ENCODE data around the gene GNAT1. TPM values are rescaled to one million over a fixed set of nuclear protein-coding genes. Genes with fewer than 3 reads are reported as not detected.
"Not testable (repeated sequence)": the region's sequence is repeated elsewhere in the genome, so short reads cannot be mapped to it uniquely, and the experiment has no call there.

GNAT1 gene
- total RNA-seq, 1 donor from 2014 or later: not detected

DNA sequence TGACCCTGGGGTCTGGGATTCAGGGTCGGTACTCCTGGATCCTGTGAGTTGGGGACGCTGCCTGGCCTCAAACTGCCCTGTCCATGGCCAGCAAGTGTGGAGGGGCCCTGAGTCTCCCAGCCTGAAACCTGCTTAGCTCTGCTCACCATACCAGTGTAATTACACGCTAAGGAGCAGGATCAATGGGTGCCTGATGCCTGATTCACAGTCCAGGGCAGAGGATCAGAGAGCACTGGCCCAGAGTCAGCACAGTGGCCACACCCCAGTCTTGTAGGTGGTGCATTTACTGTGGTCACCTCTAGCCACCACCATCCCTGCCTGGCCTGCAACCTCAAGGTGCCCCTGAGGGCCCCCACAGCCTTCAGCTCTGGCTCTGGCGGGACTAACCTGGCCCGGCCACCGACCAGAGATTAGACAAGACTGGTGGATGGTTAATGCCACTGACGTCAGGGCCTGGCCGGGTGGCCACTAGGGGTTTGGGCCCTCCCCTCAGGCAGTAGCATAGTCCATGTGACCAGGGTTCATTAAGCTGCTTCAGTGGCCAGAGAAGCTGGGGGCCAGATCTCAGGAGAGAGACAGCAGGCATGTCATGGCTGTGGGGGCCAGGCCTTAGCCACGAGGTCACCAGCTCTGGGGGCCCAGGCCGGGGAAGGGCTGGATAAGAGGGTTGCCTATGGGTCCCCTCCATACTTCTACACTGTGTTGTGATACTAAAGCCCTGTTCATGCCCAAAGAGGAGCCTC is 10.3 kb downstream of the GNAT1 start:
- DNase-seq (ENCODE audit: low spot score in 2 of 2) (no peak), FAIRE-seq (no peak)

DNA sequence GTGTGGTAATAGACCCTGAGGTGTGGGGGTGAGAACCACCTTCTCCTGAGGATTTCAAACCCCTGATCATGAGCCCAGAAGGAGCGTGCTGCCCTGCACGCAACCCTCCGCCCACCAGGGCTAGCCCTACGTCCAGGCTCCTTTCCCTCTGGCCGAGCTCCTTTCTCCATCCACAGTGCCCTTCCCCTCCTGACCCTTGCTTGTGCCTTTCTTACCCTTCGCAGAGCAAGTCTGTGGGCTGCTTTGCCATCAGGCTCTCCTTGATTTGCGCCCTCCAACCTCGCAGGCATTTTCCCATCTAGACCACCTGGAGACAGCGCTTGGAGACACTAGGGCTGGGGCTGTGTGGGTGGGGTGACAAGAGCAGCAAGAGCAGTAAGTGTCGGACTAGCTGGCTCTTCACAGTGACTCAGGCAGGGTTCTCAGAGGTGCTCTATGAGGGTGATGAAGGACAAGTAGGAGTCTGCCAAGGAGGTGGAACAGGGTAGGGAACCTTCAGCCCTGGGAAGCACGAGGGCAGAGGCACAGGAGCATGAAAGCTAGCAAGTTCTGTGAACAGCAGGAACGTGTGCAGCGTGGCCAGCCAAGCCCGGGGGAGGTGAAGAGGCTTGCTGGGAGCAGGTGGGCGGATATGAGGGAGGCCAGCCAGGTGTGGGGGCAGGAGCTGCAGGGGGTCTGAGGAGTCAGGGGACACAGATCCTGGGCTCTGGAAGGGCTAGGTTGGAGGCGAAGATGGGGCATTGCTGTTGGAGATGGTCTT is 11.1 kb downstream of the GNAT1 start:
- no peak for FAIRE-seq
- peak in 1 of 2 donors; percentile 56 for DNase-seq (ENCODE audit: low spot score in 2 of 2)

DNA sequence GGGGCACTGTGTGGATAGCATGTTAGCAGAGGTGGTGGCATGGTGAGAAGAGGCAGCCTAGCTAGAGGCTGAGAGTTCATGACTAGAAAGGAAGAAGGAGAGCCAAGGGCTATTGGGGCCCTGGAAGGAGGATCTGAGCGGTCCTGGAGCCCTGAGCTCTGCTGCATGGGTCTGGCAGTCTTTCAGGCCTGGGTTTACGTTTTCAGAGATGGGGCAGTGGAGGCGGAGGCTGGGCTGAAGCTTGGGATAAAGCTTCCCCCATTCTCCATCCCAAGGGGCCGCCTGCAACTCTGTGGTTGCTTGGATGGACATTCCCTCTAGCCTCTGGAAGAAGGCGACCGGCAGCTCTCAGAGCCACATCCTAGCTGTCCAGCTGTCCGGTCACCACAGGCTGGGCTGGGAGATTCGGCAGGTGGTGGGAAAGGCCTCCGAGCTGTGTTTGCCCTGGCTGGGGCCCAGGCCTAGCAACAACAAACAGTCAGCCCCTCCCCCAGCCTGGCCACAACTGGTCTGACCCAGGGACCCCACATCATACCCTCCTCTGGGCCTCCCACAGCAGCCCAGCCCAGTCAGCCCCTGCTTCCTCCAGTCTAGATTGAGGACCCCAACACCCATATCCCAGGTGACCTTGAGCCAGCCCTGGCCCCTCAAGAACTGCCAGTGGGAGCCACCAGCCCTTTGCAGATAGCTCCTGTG is 11.9 kb downstream of the GNAT1 start:
- DNase-seq (ENCODE audit: low spot score in 2 of 2): no peak
- no peak for FAIRE-seq

GRCh38 chr3:50203809-50204803 is 12.7 kb downstream of the GNAT1 start:
- FAIRE-seq: no peak
- no peak for DNase-seq (ENCODE audit: low spot score in 2 of 2)

DNA sequence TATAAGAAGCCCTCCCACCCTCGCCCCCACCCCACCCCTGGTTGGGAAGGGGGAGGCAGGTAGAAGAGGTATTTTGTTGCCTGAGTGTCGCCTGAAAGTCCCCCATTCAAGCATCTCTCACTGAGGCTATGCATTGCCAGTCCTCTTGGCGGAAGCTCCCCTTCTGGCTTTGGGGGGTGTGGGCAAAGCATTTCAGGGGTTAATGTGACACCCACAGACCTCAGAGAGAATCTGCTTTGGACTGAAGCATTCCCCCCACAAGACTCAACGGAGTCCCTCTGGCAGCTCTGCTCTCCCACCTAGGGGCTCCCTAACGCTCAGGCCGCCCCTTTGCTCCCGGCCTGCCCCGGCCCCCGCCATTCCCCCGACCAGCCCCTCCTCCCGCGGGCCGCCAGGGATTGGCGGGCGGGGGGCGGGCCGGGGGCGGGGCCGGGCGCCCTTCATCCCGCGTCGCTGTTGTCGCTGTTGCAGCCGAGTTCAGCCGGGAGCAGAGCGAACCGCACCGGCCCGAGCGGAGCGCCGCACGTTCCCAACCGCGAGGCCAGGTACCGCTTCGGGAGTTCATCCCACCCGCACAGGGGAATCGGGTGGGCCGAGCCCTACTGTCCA is 13.5 kb downstream of the GNAT1 start, which contains the start of gene SLC38A3:
Gene SLC38A3, plus strand, starts transcription at position 468 of the 609 bp plus-strand sequence. CDS start 8,929 bp downstream, outside the sequence.
- DNase-seq (ENCODE audit: low spot score in 2 of 2): peak; percentile 80 to 87
- no peak for FAIRE-seq

DNA sequence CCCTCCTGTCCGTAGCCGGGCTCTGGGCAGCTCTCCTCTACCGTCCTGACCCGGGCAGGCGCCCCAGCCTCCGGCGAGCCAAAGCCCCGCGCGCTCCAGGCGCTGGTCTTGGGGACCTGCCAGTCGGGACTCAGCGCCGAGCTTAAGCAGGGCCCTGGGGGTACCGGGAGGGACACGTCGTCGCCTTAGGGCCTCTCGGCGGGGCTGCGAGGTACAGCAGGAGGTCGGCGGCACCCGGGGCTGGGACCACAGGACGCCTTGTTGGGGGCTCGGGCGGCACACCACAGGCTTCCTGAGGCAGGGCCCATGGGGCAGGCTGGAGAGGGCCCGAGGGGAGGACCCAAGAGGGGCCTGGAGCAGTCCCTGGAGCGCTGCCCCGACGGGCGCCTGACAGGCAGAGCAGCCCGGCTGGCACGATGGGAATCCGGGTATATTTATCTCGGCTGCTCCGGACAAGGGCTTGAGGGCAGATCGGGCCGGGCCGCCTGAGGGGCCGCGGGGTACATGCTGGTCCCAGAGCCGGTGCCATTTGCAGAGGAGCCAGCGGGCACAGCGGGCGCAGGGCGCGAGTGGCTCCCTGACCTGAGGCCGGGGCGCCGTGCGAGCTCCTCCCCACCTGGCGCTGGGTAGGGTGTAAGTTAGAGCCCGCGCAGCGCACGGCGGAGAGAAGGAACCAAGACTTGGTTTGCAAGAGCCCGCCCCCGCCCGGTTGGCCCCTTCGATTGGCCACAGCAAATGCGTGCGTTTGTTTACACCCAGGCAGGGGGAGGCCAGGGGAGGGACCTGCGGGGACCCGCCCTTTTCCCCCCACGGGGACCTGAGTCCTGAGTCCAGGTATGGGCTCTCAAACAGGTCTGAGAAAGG is 14.2 kb downstream of the GNAT1 start:
- peak in 1 of 2 donors; percentile 52 for DNase-seq (ENCODE audit: low spot score in 2 of 2)
- FAIRE-seq: no peak

DNA sequence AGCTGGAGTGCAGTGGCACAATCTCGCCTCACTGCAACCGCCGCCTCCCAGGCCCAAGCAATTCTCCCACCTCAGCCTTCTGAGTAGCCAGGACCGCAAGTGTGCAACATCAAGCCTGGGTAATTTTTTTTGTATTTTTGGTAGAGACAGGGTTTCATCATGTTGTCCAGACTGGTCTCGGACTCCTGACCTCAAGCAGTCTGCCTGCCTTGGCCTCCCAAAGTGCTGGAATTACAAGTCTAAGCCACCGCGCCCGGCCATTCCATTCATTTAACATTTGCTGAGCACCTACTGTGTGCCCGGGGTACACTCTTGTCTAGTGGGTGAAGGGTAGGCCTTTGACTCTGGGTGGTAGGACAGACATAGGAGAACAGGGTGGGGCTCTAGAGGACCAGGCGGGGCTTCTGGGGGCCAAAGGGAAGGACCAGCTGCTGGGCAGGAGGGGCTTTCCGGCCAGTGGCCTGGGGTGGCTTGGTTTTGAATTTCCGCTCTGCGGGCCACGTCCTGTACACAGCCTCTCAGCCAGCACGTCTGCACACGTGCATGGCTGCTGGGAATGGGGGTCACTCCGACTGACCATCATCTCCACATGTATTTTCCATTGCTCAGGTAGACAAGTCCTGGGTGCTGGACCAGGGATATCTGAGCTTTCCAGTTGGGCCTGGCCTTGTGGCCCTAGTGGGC is 16.1 kb downstream of the GNAT1 start:
- FAIRE-seq: no peak
- DNase-seq (ENCODE audit: low spot score in 2 of 2): no peak

DNA sequence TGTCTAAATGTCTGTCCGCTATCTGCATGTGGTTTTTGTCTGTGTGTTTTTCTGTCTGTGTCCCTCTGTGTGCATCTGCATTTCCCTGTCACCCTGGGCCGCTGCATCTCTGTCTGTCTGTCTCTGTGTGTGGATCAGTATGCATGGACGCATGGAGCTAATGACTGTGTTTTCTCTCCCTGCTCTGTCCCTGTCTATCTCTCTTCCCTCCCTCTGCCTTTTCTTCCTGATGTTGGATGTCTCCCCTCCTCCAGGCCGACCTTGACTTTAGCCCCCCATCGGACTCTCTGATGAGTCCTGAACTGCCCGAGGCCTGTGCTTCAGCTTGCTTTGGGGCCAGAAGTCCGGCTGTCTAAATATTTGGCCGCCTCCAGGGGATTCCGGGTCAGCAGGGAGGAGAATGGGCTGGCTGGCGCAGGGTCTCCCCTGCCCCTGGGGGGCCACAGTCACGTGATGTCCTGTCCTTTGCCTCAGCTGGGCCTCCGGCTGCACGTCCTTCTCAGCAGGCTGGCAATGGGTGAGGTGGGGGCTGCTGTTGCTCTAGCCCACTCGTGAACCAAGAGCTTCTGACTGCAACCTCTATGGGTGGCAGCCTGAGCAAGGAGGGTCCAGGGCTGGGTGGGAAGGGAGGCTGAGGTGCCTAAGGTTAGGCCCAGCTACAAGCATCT is 17.4 kb downstream of the GNAT1 start:
- no peak for DNase-seq (ENCODE audit: low spot score in 2 of 2)
- no peak for FAIRE-seq

DNA sequence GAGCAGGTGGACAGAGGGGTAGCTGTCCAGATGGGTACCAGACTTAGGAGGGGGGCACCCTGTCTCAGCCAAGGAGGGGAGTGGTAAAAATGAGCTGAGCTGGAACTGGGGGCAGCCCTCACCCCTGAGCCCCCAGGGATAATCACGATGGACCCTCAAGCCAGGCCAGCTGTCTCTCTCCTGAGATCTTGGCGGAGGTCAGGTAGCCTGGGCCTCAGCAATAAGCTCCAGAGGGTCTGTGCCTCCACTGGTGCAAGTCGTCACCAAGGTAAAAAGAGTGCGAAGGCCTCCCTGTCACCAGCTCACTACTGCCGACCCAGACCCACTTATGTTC is 18.7 kb downstream of the GNAT1 start:
- DNase-seq (ENCODE audit: low spot score in 2 of 2): no peak
- FAIRE-seq: no peak

DNA sequence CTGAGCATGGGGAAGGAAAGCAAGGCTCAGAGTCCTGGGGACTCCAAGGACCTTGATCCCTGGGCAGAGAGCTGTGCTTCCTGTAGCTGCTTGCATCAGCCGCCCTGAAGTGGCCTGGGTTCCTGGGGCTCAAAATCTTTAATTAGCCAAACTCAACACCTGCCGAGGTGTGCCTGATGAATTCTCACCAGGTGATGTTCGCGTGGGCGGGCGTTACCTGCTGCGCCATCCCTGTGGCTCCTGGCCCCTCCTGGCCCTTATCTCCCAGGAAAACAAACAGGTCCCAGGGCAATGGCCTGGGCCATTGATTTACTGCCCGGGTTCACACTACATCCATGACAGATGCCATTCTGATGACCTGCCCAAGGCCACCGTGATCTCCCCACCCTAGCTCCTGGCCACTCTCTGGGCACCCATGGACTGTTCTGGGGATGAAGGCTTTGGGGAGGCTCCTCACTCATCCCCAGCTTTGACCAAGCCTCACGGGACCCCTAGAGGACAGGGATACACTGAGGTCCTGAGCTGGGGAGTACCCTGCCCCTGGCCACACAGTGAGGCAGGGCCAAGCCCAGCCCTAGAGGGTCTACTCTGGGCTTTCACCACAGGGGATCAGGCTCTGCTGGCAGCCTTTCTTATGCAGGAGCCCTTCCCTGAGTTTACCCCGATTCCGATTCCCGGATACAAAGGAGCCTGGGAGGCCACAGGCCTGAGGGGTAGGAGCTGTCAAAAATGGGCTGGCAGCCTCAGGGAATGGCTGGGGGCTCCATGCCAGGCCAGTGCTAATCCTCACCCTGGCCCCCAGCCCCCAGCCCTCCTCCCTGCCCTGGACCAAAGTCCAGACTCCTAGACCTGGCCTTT is 19.3 kb downstream of the GNAT1 start:
- FAIRE-seq (no peak), DNase-seq (ENCODE audit: low spot score in 2 of 2) (no peak)

DNA sequence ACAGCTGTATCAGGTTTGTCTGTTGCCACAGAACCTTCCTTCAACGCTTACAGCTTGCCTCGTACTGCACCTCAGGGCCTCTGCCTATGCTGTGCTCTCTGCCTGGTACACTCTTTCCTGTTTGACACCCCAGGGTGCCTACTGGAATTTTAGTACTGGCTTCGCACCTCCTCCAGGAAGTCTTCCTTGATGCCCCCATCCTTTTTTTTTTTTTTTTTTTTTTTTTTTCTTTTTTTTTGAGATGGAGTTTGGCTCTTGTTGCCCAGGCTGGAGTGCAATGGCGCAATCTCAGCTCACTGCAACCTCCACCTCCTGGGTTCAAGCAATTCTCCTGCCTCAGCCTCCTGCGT is 19.9 kb downstream of the GNAT1 start:
- DNase-seq (ENCODE audit: low spot score in 2 of 2); FAIRE-seq: not testable (repeated sequence)

- DNase-seq (ENCODE audit: low spot score in 2 of 2) (no peak), FAIRE-seq (no peak)
Observed at GRCh38 chr3:50211930-50212329, 20.5 kb downstream of the GNAT1 start.

DNA sequence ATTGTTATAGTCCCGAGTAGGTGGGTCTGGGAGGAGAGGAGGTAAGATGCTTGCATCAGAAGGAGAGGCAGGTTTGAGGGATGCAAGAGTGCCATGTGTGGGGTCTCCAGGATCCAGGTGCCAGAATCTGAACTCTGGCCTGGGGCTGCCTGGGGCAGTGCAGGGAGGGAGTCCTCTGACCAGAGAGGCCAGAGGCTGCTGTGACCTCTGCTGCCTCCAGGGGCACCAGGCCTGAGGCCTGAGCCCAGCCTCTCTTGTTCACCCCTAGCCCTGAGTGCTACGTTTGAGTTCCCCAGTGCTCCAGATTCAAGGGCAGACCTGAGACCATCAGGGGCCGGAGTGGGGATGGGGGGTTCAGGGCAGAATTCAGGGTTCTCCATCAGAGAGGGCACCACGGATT is 21.1 kb downstream of the GNAT1 start:
- FAIRE-seq (no peak), DNase-seq (ENCODE audit: low spot score in 2 of 2) (no peak)

GRCh38 chr3:50212971-50213370 is 21.6 kb downstream of the GNAT1 start:
- DNase-seq (ENCODE audit: low spot score in 2 of 2): no peak
- FAIRE-seq: no peak

GRCh38 chr3:50213373-50213772 is 22.0 kb downstream of the GNAT1 start:
- peak; percentile 78 to 85 for DNase-seq (ENCODE audit: low spot score in 2 of 2)
- FAIRE-seq: no peak

GRCh38 chr3:50214824-50215223 is 23.4 kb downstream of the GNAT1 start:
- no peak for FAIRE-seq
- no peak for DNase-seq (ENCODE audit: low spot score in 2 of 2)

GRCh38 chr3:50215529-50215928 is 24.1 kb downstream of the GNAT1 start:
- no peak for DNase-seq (ENCODE audit: low spot score in 2 of 2)
- no peak for FAIRE-seq

All from frontal cortex (tissue), 4 donors.